ENCODE results near the gene FBXO4. TPM values are rescaled to one million over a fixed set of nuclear protein-coding genes. Genes with fewer than 3 reads are reported as not detected.
"Not testable (repeated sequence)": the region's sequence is repeated elsewhere in the genome, so short reads cannot be mapped to it uniquely, and the experiment has no call there.

FBXO4 gene
- total RNA-seq, 1 donor: 10.2 TPM

DNA sequence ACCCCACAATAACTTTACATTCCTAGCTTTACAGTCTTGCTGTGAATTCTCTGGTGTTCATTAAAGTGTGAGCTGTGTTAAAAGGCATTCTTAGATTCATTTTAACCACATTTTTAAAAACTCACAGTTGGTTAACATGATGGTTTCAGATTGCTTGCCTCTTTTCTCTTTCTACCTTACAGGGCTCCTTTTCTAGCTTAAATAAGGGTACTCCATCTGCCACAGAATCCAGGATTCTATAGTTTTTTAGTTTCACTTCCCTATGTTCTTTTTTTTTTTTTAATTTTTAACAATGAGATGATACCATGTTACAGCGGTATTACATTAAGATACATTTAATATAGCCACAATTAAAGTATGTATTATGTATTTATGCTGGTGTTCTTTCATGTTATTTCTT is 3.9 kb upstream of the FBXO4 start:
- DNase-seq (ENCODE audit: low read depth in 2 of 3, low spot score in 2 of 3): no peak

DNA sequence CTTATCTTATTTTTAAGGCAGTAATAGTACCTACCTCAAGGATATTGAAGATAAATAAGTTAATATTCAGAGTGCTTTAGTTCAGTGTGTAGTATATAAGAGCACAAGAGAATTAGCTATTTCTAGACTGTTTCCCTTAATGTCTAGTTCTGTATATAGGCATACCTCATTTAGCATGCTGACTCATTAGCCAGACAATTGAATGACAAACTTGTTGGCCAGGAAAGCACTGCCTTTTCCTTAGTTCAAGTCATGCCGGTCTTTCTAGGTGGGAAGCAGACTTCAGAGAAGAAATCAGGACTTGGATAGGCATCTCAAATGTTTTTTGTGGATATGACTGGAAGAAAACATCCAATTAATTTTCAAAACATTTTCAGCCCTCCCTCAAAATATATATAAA is 3.2 kb upstream of the FBXO4 start:
- DNase-seq (ENCODE audit: low read depth in 2 of 3, low spot score in 2 of 3): no peak

DNA sequence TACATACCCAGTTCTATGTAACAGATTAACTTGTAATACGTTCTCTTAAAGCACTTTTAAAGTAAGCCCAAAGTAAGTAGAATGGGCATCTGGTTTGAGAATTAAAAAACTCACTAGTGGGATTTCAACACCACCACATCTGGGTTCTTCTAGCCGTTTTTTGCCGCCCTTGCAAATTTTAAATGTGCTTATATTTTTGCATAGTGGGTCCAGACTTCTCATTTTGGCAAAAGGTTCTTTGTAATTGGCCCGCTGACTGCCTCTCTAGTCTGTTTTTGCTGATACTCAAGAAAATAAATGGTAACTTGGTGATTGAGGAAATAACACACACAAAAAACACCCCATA is 582 bp upstream of the FBXO4 start:
- DNase-seq (ENCODE audit: low read depth in 2 of 3, low spot score in 2 of 3): no peak

DNA sequence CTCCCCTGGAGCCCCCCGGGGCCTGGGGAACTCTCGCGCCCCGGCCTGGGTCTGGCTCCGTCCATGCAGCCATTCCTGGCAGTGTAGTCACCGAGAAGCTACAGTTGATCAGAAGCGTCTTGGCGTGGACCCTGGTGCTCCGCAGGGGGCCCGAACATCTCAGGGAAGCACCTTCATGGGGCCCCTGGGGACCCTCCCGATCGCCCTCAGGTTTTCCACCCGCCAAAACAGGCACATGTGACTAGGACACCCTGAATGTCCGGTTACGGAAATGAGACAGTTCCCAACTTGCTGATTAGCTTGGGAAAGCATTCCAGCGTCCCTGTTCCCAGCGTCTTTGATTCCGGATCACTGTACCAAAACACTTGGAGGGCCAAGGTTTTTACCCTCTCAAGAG is 472 bp downstream of the FBXO4 start:
- DNase-seq (ENCODE audit: low read depth in 2 of 3, low spot score in 2 of 3): peak in 2 of 3 donors; percentile 9 to 30

DNA sequence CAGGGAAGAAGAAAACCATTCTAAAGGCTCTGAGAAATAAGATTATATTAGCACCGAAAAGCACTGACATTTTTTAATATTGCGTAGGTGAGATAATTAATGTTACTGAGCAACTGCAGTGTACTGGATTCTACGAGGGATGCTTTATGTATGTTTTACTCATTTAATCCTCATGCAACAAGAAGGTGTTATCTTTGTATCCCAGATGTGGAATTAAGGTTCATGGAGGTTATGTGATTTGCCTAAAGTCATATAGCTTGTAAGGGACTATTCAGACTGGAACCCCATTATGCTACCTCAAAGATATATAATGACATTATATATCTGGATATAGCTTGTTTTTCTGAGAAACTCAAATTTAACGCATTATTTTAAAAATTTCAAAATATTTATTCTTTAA is 2.5 kb downstream of the FBXO4 start:
- no peak for DNase-seq (ENCODE audit: low read depth in 2 of 3, low spot score in 2 of 3)

DNA sequence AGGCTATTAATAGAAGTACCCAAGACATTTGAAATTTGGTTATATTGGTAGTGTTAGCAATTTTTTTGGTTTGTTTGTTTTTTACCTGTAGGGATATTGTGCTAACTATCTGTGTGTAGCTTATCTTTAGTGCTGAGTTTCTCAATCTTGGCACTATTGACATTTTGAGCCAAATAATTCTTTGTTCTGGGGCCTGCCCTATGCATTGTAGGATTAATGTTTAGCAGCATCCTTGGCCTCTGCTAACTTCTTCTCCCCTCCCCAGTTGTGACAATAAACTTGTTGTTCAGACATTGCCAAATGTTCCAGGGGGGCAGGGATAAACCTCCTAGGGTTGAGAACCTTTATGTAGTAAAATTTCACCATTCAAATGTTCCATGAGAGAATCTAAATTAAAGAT is 4.0 kb downstream of the FBXO4 start:
- no peak for DNase-seq (ENCODE audit: low read depth in 2 of 3, low spot score in 2 of 3)

DNA sequence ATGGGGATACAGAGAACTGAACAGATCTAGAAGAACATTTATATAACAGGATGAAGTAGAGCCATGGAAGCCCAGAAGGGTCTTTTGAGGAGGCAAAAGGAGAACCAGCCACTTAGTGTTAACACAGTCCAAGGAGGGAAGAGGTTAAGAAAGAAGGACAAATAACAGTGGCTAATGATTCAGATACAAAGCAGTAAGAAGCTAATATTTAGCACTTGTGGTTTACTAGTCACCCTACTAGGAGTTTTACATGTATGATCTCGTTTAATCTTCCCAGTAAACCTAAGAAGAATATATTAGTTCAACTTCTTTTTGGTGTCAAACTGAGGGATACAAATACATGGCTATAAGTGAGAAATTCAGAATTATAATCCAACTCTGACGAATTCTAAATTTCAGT is 7.7 kb downstream of the FBXO4 start:
- no peak for DNase-seq (ENCODE audit: low read depth in 2 of 3, low spot score in 2 of 3)

DNA sequence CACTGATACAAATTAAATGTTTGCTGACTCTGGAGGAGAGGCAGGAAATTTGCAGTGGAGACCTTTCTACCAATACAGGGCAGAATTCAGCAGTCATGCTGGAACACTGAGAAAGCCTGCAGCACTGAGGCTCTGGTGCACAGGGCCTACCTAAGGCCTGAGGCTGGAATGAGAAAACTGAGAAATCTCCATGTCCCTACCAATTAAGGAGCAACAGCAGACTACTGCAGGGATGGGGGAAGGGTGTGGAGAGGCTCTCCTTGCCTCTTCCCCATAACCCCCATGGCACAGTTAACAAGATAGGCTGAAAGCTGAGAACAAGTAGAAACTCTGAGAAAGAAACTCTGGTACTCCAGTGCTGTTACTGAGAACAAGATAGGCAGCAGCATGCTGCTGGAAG is 10.5 kb downstream of the FBXO4 start:
- DNase-seq (ENCODE audit: low read depth in 2 of 3, low spot score in 2 of 3): no peak

DNA sequence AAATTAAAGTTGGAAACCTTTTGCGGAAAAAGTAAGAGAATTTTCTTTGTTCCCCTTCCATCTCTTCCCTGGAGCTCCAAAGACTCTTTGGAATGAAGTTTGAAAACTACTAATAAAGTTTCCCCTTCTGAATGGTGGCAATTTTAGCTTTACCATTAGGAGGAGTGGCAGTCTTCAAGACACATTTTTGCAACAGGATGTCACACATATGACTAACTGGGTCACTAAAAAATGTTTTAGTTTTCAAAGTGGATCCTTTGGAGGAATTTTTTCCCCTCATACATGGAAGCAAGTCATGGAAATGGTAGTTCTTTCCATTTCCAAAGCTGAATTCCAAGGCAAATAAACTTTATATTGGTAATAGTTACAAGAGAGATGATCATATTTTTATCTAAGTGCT is 15.6 kb downstream of the FBXO4 start:
- no peak for DNase-seq (ENCODE audit: low read depth in 2 of 3, low spot score in 2 of 3)

DNA sequence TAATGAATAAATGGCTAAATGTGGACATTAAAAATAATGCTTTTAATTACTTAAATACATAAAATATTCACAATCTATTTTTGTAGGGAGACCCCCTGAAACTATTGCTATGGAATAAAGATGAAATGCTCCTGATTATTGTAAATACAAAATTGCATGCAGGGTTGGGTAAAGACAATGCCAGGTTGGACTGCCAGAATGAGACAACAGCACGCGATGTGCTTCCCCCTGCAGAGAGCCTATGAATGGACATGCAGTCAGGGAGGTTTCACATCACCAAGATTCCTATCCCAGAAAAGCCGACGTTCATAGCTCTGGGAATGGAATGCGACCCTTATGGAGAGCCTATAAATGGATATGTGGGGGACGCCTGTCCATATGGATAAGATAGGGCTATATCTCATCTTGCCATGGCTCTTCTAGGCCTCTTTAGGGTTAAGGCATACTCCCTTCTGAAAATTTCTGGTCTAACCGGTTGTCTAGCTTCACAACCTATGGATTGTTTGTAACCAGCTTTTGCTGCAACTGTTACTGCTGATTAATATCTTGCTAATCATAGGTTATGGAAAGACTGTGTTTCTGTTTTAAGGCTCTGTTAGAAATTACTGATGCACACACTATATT is 20.4 kb downstream of the FBXO4 start:
- DNase-seq (ENCODE audit: low read depth in 2 of 3, low spot score in 2 of 3): not testable (repeated sequence)

DNA sequence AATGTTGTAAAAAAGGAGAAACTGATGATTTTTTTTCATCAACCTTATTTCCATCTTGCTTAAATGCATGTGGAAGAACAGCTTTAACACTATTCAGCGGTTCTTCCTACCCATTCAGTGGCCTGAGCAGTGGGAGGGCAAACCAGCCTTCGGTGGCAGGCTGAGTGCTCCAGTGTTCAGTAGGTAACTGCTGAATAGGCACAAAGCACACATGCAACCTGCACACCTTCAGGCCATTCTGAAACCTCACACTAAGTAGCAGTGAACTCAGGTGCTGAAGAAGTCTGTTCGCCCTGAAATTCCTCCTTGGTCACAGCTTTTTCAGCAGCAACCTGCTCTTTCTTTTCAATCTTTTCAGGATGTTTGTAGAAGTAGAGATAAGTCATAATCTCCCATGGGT is 26.1 kb downstream of the FBXO4 start:
- no peak for DNase-seq (ENCODE audit: low read depth in 2 of 3, low spot score in 2 of 3)

DNA sequence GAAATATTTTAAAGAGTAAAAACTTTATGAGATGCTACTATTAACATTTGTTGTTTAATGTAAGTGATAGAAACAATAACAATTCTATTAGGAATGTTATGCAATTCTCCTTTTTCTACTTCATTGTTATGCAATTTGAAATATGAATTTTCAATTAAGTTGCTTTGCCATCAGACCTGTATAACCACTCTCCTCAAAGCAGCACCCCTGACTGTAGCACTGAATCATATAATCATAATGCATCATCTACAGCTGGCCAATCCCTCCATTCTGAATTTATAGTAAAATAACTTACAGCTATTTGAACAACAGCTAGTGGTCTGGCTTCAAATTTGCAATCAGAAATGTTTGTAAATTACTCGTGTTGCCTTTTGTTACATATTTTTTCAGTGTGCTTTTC is 29.2 kb downstream of the FBXO4 start:
- DNase-seq (ENCODE audit: low read depth in 2 of 3, low spot score in 2 of 3): no peak

DNA sequence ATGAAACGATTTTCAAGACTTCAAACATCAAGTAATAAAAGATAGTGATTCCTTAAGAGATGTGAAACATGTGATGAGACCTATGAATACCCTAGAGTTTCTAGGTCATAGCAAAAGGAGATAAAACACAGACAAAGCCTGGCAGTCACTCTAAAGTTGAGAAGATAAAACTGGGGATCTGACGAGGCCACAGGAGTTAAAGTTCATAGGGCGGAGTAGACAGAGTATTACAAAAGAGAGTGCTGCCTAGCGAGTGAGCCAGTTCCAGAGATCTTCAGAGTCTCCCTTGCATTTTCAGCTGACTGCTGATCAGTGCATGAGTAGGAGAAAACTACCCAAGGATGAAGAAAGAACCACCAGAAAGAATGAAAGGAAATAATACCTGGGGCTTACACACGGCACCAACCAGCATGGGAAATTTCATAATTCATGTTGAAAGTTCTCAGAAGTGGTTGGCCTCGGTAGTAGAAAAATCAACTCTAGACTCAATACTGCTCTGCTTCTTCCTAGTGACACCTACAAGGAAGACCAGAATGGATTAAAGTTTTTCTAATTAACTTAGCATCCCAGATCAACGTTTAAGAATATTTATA is 30.4 kb downstream of the FBXO4 start:
- DNase-seq (ENCODE audit: low read depth in 2 of 3, low spot score in 2 of 3): no peak

DNA sequence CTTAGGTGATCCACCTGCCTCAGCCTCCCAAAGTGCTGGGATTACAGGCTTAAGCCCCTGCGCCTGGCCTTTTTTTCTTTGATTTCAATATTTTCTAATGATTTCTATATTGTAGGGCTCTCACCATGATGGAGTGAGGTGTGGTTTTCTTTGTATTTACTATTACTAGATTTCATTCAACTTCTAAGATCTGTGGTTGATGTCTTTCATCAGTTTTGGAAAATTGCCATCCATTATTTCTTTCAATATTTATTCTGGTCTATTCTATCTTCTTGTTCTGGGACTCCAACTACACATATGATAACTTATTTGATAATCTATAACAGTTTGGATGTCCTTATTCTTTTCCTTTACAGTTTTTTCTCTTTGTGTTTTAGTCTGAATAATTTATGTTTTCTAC is 31.9 kb downstream of the FBXO4 start:
- no peak for DNase-seq (ENCODE audit: low read depth in 2 of 3, low spot score in 2 of 3)

DNA sequence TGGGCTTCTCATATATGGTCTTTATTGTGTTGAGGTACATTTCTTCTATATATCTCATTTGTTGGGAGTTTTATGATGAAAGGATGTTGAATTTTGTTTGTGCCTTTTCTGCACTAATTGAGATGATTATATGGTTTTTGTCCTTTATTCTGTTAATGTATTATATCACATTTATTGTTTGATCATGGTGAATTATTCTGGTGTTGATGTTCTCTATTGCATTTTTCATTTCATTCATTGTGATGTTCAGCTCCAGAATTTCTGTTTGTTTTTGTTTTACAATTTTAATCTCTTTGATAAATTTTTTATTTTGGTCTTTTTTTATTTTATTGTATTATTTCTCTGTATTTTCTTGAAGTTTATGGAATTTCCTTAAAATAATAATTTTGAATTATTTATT is 35.4 kb downstream of the FBXO4 start:
- no peak for DNase-seq (ENCODE audit: low read depth in 2 of 3, low spot score in 2 of 3)

DNA sequence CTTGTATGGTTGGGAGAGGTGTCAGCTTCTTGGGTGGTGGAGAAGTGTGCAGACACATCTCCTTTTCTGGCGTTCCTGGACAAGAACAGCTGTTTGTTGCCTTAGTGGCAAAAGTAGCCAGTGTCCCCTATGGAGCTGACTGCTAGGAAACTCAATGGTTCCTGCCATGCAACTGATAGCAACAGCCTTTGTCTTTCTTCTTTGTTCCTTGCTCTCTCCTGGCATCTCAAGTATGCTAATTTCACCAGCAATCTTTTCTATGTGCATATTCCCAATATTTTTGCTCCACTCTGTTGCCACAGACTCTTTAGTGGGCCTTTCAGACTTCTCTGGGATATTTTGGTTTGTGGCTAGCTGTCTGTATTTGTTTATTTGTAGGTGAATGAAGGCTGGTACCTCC is 36.7 kb downstream of the FBXO4 start:
- DNase-seq (ENCODE audit: low read depth in 2 of 3, low spot score in 2 of 3): no peak

DNA sequence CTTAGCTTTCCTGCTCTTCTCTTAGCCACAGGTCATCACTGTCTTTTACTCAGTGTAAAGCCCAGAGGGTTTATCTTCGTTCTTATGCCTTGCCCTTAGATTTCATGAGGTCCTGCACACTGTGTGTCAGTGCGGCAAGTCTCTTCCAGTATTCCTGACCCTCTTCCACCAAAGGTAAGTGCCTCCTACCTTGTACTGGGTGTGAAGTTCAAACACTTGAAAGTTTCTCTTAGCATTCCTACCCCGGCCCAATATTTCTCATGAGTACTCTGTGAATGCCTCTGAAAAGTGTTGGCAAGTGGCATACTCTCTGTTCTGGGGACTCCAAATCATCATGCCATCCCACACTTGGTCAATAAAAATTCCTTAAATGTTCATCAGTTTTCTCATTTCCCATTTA is 37.4 kb downstream of the FBXO4 start:
- no peak for DNase-seq (ENCODE audit: low read depth in 2 of 3, low spot score in 2 of 3)

DNA sequence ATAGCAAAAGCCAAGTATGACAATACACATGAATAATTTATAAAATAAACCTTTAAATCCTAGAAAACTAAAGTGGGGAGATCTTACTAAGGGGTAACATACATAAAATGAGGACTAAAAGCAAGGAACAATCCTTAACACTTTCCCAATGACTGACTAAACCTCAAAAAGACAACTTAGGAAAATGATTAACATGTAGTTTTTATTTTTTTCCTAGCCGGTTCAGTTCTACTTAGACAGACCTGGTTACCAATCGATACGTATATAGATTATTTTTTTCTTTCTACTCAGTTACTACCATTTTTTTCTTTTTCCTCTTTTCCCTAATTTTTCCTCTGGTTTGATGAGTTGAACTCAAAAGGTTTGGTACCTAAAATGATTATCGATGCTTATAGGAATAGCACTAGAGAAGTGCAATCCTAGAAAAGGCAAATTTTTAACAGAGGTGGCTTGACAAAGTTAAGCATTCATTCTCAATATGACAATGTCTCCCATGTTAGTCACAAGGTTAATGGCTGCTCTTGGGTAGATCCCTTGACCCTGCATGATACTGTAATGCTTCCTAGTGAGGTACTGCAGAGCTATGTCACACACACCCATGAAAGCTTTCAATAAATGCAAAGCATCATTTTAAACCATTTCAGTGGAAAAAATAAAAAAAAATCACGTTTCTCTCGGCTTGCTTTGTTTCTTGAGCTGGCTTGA is 41.5 kb downstream of the FBXO4 start:
- no peak for DNase-seq (ENCODE audit: low read depth in 2 of 3, low spot score in 2 of 3)

DNA sequence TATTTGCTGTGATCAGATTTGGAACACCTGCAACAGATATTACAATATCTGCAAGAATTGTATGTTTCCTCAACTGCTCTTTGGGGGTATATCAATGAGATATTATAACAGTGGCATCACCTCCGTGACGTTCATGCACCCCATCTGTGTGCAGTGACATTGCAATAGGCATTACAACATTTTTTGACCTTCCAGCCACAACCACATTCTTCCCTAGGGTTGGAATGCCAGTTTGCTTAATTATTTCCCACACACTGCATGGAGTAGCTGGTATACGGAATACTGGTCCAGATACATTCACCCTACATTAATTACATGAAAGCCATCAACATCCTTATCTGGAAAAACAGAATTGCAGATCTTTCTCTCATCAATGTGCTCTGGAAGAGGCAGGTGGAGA is 42.3 kb downstream of the FBXO4 start:
- no peak for DNase-seq (ENCODE audit: low read depth in 2 of 3, low spot score in 2 of 3)

DNA sequence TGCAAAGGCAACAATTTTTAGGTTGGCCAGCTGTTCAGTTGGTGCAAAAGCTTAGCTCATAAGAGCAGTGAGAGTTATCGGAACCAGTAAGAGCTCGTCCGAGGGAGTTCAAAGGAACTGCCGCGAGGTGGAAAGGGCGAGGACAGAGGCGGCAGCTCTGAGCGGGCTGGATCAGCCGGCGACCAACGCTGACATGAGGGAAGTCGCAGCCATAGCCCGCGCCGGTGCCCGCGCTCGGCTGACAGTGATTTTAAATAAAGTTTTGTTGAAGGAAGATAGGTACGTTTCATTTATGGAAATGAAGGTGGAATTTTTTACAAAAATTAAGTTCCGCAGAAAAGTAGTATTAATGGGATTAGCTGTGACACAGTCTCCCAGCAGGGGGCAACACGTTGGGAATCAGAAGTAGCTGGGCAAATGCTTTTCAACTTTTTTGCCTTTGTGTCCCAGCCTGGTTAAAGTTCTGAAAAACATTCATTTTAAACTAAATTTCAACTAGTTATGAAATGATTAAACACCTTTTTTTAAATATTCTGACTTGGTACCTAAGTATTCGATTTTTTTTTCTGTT is 43.2 kb downstream of the FBXO4 start:
- no peak for DNase-seq (ENCODE audit: low read depth in 2 of 3, low spot score in 2 of 3)

DNA sequence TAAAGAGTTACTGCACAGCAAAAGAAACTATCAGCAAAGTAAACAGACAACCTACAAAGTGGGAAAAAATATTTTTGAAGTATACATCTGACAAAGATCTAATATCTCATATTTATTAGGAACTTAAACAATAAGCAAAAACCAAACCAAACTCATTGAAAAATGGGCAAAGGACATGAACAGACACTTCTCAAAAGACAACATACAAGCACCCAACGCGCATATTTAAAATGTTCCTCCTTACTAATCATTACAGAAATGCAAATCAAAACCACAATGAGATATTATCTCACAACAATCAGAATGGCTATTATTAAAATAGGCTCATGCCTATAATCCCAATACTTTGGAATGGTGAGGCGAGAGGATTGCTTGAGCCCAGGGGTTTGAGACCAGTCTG is 48.0 kb downstream of the FBXO4 start:
- DNase-seq (ENCODE audit: low read depth in 2 of 3, low spot score in 2 of 3): no peak

DNA sequence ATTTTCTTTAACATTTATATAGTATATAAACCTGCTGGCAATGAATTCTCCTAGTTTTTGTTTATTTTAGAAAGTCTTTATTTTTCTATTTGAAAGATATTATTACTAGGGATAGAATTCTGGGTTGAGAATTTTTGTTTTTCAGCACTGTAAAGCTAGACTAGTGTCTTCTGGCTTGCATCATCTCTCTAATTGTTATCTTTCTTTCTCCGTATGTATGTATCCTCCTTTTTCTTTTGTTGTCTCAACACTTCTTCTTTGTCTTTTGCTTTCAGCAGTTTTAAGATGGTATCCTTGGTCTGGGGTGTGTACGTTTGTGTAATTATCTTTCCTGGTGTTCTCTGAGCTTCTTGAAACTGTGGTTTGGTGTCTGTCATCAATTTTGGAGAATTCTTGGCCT is 48.8 kb downstream of the FBXO4 start:
- DNase-seq (ENCODE audit: low read depth in 2 of 3, low spot score in 2 of 3): no peak
